ENCODE results near the gene NES. TPM values are rescaled to one million over a fixed set of nuclear protein-coding genes. Genes with fewer than 3 reads are reported as not detected.

Gene NES
- total RNA-seq, 2 donors from 2014 or later: 100.0 to 142 TPM

DNA sequence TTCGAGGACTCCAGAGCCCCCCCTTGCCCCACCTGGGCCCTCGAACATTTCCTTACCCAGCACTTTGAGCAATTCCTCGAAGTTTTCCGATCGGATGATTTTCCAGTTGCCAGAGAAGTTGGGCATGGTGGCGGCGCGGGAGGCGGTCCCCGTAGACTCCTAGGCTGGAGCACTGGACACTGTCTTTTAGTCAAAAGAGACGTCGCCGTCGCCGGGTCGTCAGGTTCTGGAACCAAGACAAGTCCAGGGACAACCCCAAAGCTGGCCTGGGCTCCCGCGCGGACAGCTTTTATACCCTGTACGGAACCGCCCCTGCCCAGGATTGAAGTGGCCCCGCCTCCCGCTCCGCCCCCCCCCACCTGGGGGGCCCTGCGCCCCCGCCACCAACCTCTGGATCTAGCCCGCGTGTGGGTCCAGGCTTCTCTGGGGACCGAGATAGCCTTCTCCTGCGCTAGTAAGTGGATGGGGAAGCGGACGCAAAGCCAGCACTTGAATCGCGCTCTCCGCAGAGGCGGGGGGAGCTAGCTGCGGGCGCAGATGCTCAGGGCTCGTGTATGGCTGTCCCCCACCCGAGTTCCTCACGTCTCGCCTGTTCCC is 28.2 kb upstream of the NES start, which contains the start of gene CRABP2:
Gene CRABP2 (minus strand): TSS at position 263 of the 597 bp plus-strand sequence. CDS start 137 bp downstream, at position 126.
- no peak for DNase-seq (ENCODE audit: low spot score)
- intact Hi-C loops (cut with DNase I): no loop called here

DNA sequence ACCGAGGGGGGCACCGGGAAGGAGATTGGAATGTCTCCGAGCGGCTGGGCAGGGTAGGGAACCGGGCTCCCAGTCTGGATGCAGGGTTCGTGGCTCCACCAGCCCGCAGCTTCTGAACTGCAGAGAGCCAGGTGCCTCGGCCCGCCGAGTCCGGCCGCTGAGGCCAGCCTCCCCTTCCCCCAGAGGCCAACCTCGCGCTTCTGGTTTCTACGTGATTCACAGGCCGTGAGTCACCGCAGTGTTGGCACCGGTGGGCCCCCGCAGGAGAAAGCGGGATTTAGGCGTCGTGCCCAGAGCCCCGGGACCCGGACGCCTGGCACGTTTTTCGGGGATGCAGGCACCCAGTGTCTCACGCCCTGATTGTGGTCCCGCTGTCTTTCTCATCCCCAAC is 27.7 kb upstream of the NES start:
- intact Hi-C loops (cut with DNase I): no loop called here
- DNase-seq (ENCODE audit: low spot score): peak; percentile 90

DNA sequence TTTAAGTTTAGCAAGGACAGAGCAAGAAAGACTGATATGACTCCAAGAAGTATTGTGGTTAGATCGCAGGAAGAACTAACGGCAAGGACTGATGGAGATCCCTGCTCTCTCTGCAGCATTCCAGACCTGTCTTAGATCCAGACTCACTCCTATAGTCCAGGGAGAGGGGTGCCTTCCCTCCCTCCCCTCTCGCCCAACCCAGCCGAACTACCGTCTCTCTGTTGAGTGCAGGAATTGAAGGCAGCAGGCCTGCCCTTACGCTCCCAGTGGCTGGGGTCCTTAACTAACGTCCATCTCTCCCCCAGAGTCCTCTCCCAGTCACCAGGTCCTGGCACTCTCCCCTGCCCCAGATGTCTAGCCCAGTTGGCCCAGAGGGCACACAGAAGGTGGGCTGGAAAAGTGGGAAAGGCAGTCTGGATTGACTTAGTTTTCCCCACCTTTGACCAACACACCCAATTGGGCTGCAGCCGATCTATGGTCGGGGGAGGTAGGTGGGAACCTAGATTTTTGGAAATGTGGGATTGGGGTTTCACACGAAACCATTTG is 27.0 kb upstream of the NES start:
- DNase-seq (ENCODE audit: low spot score): no peak
- intact Hi-C loops (cut with DNase I): no loop called here

DNA sequence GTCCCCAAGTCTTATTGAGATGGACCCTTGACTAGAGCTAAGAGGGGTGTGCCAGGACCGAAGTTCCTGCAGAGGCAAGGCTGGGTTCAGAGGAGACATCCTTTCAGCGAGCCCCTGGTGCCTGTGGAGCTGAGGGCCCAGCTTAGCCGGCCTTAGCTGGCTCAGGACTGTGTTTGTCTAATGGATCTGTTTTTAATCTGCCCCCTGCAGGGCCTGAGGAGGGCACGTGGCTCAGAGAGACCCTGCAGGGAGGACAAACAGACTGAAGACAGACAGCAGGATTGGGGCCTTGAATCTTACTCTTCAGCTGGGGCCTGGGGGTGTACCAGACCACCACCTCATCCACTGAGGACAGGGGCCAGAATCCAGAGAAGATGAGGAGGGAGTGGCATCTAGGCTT is 26.5 kb upstream of the NES start:
- intact Hi-C loops (cut with DNase I): no loop called here
- no peak for DNase-seq (ENCODE audit: low spot score)

DNA sequence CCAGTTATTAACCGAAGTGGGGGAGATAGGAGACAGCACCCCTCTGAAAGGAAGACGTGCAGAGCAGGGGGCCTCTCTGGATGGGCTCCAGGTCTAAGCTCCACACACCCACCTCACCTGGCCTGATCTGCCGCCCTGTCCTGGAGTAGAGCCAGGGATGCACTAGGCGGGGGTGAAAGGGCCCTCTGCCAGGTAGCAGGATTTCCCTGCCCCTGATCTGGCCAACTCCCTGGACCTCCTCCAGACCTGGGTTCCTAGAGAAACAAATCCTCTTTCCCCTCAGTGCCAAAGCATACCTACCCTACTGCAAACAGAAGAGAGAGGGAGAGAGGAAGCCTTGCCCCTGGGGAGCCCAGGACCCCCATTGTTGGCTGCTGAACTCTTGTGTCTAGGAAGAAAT is 26.1 kb upstream of the NES start:
- intact Hi-C loops (cut with DNase I): no loop called here
- DNase-seq (ENCODE audit: low spot score): no peak

DNA sequence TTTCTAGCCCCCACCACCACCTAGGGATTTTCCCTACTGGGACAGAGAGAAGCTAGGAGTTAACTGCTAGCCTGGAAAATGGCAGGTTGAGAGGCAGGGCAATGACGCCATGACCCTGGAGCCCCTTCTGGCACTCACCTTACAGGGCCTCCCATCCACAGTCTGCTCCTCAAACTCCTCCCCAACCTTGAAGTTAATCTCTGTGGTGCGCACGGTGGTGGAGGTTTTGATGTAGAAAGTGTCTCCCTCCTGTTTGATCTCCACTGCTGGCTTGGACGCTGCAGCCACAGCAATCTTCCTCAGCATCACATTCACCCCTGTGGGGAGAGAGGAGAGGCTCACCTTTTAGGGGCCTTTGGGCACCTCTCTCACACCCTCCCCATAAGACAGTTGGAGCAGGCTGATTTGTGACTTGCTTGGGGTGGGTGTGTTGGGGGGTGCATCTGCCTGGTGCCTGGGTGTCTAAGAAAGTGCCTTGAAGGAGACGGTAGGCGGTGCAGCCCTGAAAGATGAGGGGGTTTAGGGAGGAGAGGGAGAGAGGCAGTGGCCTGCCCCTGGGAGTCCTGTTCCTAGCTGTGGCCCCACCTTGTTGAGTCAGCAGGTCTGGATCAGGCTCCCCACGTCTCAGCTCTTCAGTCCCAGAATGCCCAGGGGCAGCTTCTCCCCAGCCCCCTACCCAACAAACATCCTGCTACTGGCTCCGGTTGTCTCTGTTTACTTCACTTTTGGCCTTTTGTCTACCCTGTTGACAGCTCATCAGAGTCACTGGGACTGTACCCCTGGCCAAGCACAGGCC is 23.7 kb upstream of the NES start:
- no peak for DNase-seq (ENCODE audit: low spot score)
- intact Hi-C loops (cut with DNase I): no loop called here

DNA sequence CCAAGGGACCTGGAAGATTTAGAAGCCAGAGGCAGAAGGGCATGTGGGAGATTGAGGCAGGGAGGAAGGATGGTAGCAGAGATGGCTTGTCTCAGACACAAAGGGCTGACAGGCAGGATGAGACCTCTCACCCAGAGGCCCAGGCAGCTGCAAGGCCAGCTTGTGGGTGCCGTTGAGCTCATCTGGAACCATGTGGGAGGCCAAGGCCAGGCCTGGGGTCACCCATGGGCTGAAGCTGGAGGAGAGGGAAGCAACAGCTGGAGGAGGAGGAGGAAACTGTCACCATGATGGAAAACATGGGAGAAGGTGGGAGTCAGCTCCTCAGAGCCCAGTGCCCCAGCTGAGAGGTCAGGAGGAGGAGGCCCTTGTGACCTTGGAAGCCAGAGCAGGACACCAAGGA is 21.8 kb upstream of the NES start:
- intact Hi-C loops (cut with DNase I): loop anchor here in 1 of 2 donors (10.0 kb wide), 1 partner anchor 186 kb away; no protein-coding TSS in a partner anchor
- no peak for DNase-seq (ENCODE audit: low spot score)

DNA sequence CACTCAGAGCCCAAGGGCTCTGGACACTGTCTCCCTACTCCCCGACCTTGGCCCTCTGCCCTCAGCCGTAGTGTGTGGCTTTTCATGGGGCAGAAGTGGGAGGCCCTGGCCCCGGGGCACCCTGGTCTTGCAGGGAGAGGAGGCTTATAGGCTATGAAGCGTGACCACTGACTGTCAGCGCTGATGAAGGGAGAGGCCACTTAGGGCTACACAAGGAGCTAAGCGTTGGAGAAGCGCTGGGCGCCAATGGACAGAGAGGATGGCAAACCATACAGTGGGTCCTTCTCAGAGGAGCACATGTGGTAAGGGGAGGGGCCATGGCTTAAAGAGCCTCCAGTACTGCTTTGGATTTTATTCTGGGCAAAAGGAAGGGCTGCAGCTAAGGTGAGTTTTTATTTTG is 20.3 kb upstream of the NES start:
- intact Hi-C loops (cut with DNase I): loop anchor here in 1 of 2 donors (10.0 kb wide), 1 partner anchor 187 kb away; no protein-coding TSS in a partner anchor

DNA sequence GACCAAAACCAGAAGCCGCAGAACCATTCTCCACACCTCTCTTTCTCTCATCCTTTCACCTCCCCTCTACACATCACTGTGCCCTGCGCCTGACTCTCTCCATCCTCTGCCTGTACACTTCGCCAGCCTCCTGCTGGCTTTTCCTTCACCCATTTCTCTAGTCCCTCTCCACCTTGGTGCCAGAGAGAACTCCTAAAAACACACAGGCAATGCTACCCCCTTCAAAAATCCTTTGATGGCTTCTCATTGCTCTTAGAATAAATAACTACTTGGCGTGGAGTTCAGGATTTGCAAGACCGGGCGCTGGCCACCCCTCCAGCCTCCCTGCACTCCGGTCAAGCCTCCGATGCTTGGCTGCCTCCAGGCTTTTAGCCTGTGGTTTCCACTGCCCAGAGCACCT is 19.5 kb upstream of the NES start:
- no peak for DNase-seq (ENCODE audit: low spot score)
- intact Hi-C loops (cut with DNase I): loop anchor here in 1 of 2 donors (10.0 kb wide), 1 partner anchor 188 kb away; no protein-coding TSS in a partner anchor

More for the DNA sequence above, 20.3 kb upstream of the NES start:
- no peak for DNase-seq (ENCODE audit: low spot score)

DNA sequence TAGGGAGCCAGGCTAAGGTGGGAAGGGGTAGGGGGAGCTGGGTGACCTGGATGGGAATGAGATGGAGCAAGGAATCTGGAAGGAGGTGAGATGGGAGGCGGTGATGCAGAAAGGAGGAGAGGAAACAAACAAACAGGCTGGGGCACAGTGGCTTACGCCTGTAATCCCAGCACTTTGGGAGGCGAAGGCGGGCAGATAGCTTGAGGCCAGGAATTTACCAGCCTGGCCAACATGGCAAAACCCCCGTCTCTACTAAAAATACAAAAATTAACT is 17.4 kb upstream of the NES start:
- no peak for DNase-seq (ENCODE audit: low spot score)
- intact Hi-C loops (cut with DNase I): loop anchor here in 1 of 2 donors (10.0 kb wide), 1 partner anchor 190 kb away; no protein-coding TSS in a partner anchor

DNA sequence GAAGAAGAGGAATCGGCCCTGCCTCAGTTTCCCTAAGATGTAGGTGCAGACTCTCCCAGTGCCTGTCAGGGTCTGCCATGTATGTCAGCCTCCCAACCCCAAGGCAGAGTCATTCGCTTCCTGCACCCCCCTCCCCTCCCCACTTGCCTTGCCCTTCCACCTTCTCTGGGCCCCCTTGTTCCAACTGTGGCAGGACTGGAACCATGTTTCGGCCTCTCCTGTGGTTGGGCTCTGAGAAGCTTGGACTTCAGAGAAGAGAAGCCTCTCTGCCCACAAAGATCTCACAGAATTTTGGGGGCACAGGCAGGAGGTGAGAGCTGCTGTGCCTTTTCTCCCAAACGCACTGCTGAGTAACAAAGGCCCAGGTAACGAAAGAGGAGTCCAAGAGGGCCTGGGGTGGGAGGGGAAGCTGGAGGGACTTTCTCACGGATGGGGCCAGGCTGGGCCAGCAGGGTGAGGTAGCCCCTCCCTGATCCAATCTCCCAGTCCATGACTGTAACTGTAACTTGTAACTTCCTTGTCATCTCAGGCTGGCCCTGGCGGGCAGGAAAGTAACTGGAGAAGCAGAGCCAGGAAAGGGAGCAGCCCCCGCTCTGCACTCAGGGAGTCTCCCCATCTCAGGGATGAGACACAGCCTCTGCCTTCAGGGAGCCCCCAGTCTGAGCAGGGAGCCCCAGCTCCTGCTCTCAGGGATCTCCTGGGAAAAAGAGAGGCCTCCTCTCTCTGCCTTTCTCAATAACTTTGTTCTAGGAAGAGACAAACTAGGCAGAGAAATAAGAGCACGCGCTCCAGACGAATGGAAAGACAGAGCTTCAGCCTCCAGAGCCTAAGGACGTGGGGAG is 16.9 kb upstream of the NES start:
- intact Hi-C loops (cut with DNase I): loop anchor here in 1 of 2 donors (10.0 kb wide), 1 partner anchor 191 kb away; no protein-coding TSS in a partner anchor

DNA sequence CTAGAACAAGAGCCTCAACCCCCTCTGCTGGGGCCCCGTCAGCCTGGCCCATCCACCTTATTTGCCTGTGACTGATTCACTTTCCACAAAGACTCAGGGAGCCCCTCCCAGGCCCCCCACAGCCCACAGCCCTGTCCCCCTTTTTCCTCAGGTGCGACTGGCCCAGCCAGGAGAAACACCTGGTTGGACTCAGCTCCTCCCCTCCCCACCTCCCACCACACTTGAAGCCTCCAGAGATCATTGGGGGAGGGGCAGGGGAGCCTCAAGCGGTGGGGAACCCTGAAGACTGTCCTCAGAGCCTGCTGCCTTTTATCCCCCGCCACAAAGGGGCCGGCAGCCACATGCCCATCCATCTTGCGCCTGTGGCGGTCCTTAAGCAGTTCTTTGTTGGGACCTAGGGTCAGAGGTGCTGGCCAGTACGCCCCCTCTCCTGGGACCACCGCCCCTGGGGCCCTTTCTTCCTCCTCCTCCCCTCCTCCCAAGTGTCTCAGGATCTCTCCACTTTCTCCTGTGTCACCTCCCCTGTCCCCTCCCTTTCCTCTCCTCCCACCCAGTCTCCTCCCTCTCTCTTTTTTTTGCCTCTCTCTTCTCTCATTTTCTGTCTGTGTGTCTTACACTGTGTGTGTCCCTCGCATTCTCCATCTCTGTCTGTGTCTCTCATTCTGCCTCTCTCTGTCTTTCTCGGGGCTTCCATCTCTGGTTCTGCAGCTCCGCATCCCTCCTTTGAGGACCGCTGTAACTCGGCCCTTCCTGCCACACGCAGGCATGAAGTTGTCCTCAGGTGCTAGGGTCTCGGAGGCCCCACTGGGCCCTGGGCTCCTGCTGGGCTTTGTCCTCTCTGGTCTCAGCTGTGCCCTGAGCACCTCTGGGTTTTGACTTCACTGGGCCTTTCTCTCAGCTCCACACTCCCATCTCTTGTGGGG is 16.0 kb upstream of the NES start:
- intact Hi-C loops (cut with DNase I): loop anchor here in 1 of 2 donors (10.0 kb wide), 1 partner anchor 192 kb away; no protein-coding TSS in a partner anchor
- DNase-seq (ENCODE audit: low spot score): no peak

More for the DNA sequence above, 16.9 kb upstream of the NES start:
- DNase-seq (ENCODE audit: low spot score): no peak

DNA sequence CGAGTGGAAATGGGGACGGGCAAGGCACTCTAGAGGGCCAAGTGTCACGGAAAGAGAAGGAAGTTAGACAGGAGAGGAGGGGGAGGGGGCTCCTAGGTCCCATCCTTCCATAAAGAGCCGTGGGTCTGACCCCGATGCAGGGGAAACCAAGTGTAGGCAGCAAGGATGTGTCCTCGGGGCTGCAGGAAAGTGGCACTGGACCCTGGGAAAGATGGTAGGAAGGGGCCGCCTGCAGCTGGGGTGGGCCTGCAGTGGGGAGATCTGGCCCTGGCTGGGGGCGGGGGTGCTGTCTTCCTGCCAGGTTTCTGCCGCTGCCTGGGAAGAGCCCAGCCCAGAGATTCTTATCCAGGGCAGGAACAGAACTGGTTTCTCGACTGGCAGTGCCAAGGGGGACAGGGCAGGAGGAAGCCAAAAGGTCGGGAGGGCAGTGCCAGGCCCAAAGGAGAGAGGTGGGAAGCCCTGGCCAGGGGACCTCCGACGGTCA is 15.3 kb upstream of the NES start:
- intact Hi-C loops (cut with DNase I): loop anchor here in 1 of 2 donors (10.0 kb wide), 1 partner anchor 192 kb away; no protein-coding TSS in a partner anchor
- DNase-seq (ENCODE audit: low spot score): no peak

DNA sequence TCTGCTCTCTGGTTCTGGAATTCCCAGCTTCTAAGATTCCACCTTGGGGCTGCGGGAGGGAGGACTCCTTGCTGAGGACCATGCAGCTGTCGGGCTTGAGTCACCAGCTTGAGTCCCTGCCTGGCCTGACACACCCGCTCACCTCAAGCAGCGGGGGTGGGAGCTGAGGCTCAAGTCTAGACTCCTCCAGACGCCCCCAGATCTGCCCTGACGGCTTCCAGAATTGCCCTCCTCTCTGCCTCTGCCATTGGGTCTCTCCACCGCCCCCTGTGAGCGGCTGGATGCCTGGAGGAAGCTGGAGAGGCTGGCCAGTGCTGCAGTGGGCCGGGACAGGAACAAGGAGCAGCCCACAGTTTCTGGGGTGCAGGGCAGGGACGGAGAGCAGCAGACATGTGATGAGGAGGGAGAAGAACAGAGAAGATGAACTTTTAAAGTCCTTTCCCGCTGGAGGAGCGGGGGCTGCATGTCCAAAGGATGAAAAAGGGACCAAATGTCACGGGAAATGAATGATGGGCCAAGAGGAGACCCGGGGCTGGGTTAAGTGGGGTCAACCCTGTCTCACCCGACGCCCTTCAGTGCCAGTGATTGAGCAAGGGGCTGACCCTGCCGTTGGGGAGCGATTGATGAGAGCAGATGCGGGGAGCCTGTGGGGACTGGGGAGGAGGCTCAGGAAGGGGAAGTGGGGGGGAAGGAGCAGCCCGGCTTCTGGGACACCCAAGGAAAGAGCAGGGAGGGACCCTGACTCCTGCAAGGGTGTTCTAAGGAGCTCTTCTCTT is 14.6 kb upstream of the NES start:
- intact Hi-C loops (cut with DNase I): loop anchor here (2.0 to 10.0 kb wide), 3 partner anchors 33 to 193 kb away; no protein-coding TSS in a partner anchor
- no peak for DNase-seq (ENCODE audit: low spot score)

DNA sequence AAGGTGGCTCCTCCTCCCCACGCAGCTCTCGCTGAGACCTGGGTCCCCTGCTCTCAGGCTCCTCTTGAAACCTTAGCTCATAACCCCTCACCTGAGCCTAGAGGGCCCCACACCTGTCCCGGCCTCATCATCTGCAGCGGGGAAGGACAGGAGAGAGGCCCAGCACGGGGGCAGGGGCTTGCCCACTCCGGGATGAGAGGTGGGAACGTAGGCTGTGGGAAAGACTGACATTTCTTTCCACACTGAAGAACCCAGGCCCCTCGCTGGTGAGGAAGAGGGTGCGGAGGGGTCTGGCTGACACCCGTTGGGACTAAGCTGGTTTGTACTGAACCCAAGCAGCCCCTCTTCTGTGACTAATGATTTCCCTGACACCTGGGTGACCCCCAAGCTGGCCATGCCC is 14.0 kb upstream of the NES start:
- intact Hi-C loops (cut with DNase I): loop anchor here (2.0 to 10.0 kb wide), 3 partner anchors 34 to 194 kb away; no protein-coding TSS in a partner anchor
- no peak for DNase-seq (ENCODE audit: low spot score)

DNA sequence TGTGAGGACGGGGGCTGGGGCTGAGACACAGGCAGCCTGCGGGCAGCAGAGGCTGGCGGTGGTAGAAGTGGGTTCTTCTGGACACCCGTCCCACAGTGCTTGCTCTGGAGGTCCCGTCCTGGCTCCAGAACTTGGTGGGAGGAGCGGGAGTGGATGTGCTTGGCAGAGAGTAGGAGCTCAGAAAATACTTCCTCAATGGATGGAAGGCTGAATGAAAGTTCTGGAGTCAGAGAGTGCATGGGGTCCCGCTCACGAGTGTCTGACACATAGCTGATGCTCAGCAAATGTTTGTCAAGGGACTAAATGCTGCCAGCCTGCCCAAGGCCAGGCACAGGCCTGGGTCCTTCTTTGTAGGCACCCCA is 13.4 kb upstream of the NES start:
- intact Hi-C loops (cut with DNase I): loop anchor here (2.0 to 10.0 kb wide), 3 partner anchors 34 to 194 kb away; no protein-coding TSS in a partner anchor
- DNase-seq (ENCODE audit: low spot score): no peak

DNA sequence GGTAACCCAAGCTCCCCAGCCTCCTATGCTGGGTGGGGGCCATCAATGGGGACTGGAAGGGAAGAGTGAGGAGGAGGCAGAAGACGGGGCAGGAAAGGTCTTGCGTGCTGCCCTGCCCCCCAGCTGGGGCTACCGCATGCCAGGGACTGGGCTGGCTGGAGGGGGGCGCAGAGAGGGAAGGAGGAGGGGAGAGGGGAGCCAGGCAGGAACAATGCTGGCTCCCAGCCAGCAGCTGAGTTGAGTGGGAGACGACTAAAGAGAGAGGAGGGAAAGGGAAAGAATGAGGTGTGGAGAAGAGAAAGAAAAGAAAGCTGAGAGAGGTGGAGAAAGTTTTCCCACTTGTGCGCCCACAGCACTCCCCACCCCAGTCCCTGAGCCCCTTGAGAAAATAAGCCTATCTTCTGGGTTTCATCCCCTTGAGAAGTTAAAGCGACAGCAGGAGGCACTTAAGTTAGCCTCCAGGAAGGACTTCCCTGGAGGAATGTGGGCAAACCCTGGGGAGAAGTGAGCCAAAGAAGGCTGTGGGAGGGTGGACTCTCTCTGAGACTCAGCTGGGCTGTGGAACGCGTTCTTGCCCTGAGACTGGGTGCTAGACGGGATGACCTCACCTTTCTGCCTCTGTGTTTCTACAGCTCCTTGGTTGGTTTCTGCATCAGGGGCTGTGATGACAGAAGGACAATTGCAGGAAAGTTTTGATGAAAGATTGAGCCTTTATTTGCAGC is 12.9 kb upstream of the NES start:
- intact Hi-C loops (cut with DNase I): loop anchor here (2.0 to 10.0 kb wide), 3 partner anchors 35 to 195 kb away; no protein-coding TSS in a partner anchor
- DNase-seq (ENCODE audit: low spot score): no peak

Measured in posterior vena cava (tissue), 2 donors.